ENCODE results near the gene CDKAL1. TPM values are rescaled to one million over a fixed set of nuclear protein-coding genes. Genes with fewer than 3 reads are reported as not detected.
"Not testable (repeated sequence)": the region's sequence is repeated elsewhere in the genome, so short reads cannot be mapped to it uniquely, and the experiment has no call there.

The CDKAL1 gene
- total RNA-seq, 1 donor from 2014 or later, result 39.6 TPM

DNA sequence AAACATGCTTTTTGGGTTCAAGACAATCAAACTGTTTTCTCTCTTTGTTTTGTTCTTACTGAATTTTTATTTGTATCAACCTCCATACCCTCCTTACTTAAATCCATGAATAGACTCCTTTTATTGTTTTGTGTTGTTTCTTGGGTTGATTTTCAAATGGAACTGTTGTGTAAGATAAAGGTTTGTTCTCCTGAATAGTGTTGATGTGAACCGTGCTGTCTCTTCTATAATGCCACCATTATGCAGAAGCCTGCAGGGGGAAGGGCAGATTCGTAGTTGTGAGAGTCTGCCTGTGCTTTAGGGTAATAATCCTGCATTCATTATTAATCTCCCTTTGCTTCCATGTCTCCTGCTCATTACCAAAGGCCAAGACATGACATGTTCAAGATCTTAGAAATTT, 105.9 kb downstream of the CDKAL1 start:
- Histone ChIP-seq H3K4me2 (no peak overlapping the region), H2AFZ (replicated peaks) (no peak overlapping the region), H3F3A (ENCODE audit: low read depth) (no peaks in the 10 kb centered on the region), H3K4me1 (peaks cover 10% of the 10 kb centered on the region), H3K27ac (no peak overlapping the region), H3K4me3 (no peak overlapping the region), H3K36me3 (no peaks in the 10 kb centered on the region), H3K9me3 (ENCODE audit: low read depth) (no peaks in the 10 kb centered on the region), H3K27me3 (no peaks in the 10 kb centered on the region), H3K9ac (no peak overlapping the region), H4K20me1 (ENCODE audit: low read depth) (no peaks in the 10 kb centered on the region), H3K79me2 (ENCODE audit: low read depth) (no peaks in the 10 kb centered on the region)
- Mint-ChIP-seq H3K27ac (peak overlapping the region; percentile 20), H3K27me3 (ENCODE audit: insufficient read depth, low read depth) (no peaks in the 10 kb centered on the region), H3K4me3 (no peak overlapping the region), H3K9me3 (peaks cover 4% of the 10 kb centered on the region), H3K36me3 (peaks cover 6% of the 10 kb centered on the region), H3K4me1 (peaks cover 8% of the 10 kb centered on the region)
- no peak for DNase-seq (ENCODE audit: low spot score)
- TF ChIP-seq, protein P1, sequence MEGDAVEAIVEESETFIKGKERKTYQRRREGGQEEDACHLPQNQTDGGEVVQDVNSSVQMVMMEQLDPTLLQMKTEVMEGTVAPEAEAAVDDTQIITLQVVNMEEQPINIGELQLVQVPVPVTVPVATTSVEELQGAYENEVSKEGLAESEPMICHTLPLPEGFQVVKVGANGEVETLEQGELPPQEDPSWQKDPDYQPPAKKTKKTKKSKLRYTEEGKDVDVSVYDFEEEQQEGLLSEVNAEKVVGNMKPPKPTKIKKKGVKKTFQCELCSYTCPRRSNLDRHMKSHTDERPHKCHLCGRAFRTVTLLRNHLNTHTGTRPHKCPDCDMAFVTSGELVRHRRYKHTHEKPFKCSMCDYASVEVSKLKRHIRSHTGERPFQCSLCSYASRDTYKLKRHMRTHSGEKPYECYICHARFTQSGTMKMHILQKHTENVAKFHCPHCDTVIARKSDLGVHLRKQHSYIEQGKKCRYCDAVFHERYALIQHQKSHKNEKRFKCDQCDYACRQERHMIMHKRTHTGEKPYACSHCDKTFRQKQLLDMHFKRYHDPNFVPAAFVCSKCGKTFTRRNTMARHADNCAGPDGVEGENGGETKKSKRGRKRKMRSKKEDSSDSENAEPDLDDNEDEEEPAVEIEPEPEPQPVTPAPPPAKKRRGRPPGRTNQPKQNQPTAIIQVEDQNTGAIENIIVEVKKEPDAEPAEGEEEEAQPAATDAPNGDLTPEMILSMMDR (IDR thresholded peaks at IDR 0.05), result no peak
- TF ChIP-seq EZH2 (IDR thresholded peaks at IDR 0.05) (no peak), EZH2phosphoT487 (IDR thresholded peaks at IDR 0.05) (no peak)

DNA sequence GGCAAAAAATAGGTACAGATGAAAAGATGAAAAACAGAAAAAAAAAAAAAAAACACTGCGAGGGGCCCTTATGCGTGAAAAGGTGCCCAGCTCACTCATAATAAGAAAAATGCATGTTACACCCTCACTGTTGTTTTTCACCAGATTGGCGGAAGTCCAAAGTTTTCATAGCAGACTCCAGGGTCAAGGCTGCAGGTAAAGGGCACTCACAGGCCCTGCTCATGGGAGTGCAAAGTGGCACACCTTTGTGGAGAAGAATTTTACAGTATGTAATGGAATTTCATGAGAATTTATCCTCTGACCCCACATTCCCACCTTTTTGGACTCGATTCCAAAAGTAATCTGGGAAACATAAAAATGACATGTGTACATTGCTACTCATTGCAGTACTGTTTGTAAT, 108.2 kb downstream of the CDKAL1 start:
- H3K79me2 ChIP-seq (ENCODE audit: low read depth), result no peaks in the 10 kb centered on the region
- peaks cover 8% of the 10 kb centered on the region for H3K4me1 Mint-ChIP-seq
- no peak overlapping the region for H3K4me2 ChIP-seq
- peaks cover 1% of the 10 kb centered on the region for H3K36me3 Mint-ChIP-seq
- H3K4me1 ChIP-seq, result peaks cover 10% of the 10 kb centered on the region
- H3K27ac Mint-ChIP-seq, result no peak overlapping the region
- H3K4me3 ChIP-seq, result no peak overlapping the region
- TF ChIP-seq, protein P1 (IDR thresholded peaks at IDR 0.05), result no peak
- no peak for TF ChIP-seq EZH2phosphoT487 (IDR thresholded peaks at IDR 0.05)
- no peak for TF ChIP-seq EZH2 (IDR thresholded peaks at IDR 0.05)
- no peaks in the 10 kb centered on the region for H3K9me3 Mint-ChIP-seq
- no peak overlapping the region for H3K27ac ChIP-seq
- H3K9me3 ChIP-seq (ENCODE audit: low read depth), result no peaks in the 10 kb centered on the region
- no peak for DNase-seq (ENCODE audit: low spot score)
- no peaks in the 10 kb centered on the region for H3F3A ChIP-seq (ENCODE audit: low read depth)
- H3K36me3 ChIP-seq, result no peaks in the 10 kb centered on the region
- H4K20me1 ChIP-seq (ENCODE audit: low read depth), result no peaks in the 10 kb centered on the region
- H3K9ac ChIP-seq, result no peak overlapping the region
- H3K4me3 Mint-ChIP-seq, result no peak overlapping the region
- H3K27me3 Mint-ChIP-seq (ENCODE audit: insufficient read depth, low read depth), result no peaks in the 10 kb centered on the region
- no peak overlapping the region for H2AFZ ChIP-seq (replicated peaks)
- no peaks in the 10 kb centered on the region for H3K27me3 ChIP-seq

DNA sequence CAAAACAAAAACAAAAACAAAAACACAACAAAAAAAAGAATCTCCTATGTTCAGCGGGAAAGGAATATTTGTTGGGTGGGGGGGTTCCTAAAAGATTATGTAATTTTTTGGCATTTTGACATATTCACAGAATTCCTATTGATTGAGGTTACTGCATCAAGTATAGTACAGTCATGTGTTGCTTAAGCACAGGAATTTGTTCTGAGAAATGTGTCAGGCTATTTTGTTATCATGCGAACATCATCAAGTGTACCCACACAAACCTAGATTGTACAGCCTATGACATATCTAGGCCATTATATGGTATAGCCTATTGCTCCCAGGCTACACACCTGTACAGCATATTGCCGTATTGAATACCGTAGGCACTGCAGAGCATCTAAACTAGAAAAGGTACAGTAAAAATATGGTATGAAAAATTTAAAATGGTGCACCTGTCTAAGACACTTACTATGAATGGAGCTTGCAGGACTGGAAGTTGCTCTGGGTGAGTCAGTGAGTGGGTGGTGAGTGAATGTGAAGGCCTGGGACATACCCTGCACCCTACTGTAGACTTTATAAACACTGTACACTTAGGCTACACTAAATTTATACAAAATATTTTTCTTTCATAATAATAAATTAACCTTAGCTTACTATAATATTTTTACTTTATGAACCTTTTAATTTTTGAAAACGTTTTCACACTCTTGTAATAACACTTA, 110.6 kb downstream of the CDKAL1 start:
- no peak overlapping the region for H3K9ac ChIP-seq
- H3K4me3 Mint-ChIP-seq, result no peak overlapping the region
- H3K9me3 ChIP-seq (ENCODE audit: low read depth), result no peaks in the 10 kb centered on the region
- TF ChIP-seq, protein P1 (IDR thresholded peaks at IDR 0.05), result no peak
- TF ChIP-seq EZH2 (IDR thresholded peaks at IDR 0.05) (no peak), EZH2phosphoT487 (IDR thresholded peaks at IDR 0.05) (no peak)
- H3K9me3 Mint-ChIP-seq, result no peaks in the 10 kb centered on the region
- peaks cover 8% of the 10 kb centered on the region for H3K4me1 Mint-ChIP-seq
- no peak overlapping the region for H3K27ac ChIP-seq
- no peak overlapping the region for H3K4me3 ChIP-seq
- H3K36me3 ChIP-seq, result no peaks in the 10 kb centered on the region
- H3K27me3 ChIP-seq, result no peaks in the 10 kb centered on the region
- H2AFZ ChIP-seq (replicated peaks), result no peak overlapping the region
- H3K27ac Mint-ChIP-seq, result no peak overlapping the region
- DNase-seq (ENCODE audit: low spot score), result no peak
- H3K36me3 Mint-ChIP-seq, result peaks cover 4% of the 10 kb centered on the region
- no peaks in the 10 kb centered on the region for H3F3A ChIP-seq (ENCODE audit: low read depth)
- no peak overlapping the region for H3K4me2 ChIP-seq
- no peaks in the 10 kb centered on the region for H3K79me2 ChIP-seq (ENCODE audit: low read depth)
- no peaks in the 10 kb centered on the region for H4K20me1 ChIP-seq (ENCODE audit: low read depth)
- peaks cover 9% of the 10 kb centered on the region for H3K4me1 ChIP-seq
- H3K27me3 Mint-ChIP-seq (ENCODE audit: insufficient read depth, low read depth), result no peaks in the 10 kb centered on the region

DNA sequence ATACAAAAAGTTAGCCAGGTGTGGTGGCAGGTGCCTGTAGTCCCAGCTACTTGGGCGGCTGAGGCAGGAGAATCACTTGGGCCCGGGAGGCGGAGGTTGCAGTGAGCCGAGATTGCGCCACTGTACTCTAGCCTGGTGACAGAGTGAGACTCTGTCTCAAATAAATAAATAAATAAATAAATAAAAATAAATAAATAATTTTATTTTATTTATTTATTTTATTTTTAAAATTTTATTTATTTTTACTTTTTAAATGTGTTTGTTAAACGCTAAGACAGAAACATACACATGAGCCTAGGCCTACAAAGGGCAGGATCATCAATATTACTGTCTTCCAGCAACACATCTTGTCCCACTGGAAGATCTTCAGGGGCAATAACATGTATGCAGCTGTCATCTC, 111.3 kb downstream of the CDKAL1 start:
- not testable (repeated sequence) for H3K4me2 ChIP-seq; H3K27ac ChIP-seq; H3K9me3 ChIP-seq (ENCODE audit: low read depth); H3K79me2 ChIP-seq (ENCODE audit: low read depth); DNase-seq (ENCODE audit: low spot score); H4K20me1 ChIP-seq (ENCODE audit: low read depth); H3K4me3 Mint-ChIP-seq; H3K9ac ChIP-seq; H3K36me3 ChIP-seq; H3F3A ChIP-seq (ENCODE audit: low read depth); H3K27ac Mint-ChIP-seq; H3K4me1 ChIP-seq; H3K27me3 ChIP-seq; H3K4me1 Mint-ChIP-seq; H3K9me3 Mint-ChIP-seq; H3K36me3 Mint-ChIP-seq; H2AFZ ChIP-seq (replicated peaks); H3K27me3 Mint-ChIP-seq (ENCODE audit: insufficient read depth, low read depth); H3K4me3 ChIP-seq

All from neural progenitor cell (in vitro differentiated cells).